GM18499 (cell line): ENCODE data around the gene MAP2.

Source experiments
- ATAC-seq: cut with Tn5 transposase; IDR thresholded peaks from one replicate; pipeline ENCODE4 v1.9.1; 2021; ENCODE audit warnings: moderate number of reproducible peaks; ENCODE audit not compliant: insufficient read depth, unreplicated experiment

MAP2 gene

GRCh38 chr2:209694748-209695147, 270.9 kb downstream of the MAP2 start:
- no peak for ATAC-seq

GRCh38 chr2:209696836-209697711, 273.2 kb downstream of the MAP2 start:
- peak; percentile 47 for ATAC-seq

GRCh38 chr2:209702775-209703174, 278.9 kb downstream of the MAP2 start:
- ATAC-seq = no peak

- ATAC-seq = no peak
Observed at GRCh38 chr2:209713219-209713618, 289.4 kb downstream of the MAP2 start.

GRCh38 chr2:209719034-209719433, 295.2 kb downstream of the MAP2 start:
- ATAC-seq = no peak

GRCh38 chr2:209721497-209721896, 297.6 kb downstream of the MAP2 start:
- no peak for ATAC-seq

GRCh38 chr2:209726311-209726710, 302.5 kb downstream of the MAP2 start:
- no peak for ATAC-seq

- no peak for ATAC-seq
Observed at GRCh38 chr2:209727077-209727476, 303.2 kb downstream of the MAP2 start.

GRCh38 chr2:209734805-209735204, 311.0 kb downstream of the MAP2 start:
- no peak for ATAC-seq

- ATAC-seq = no peak
Observed at GRCh38 chr2:209741953-209742352, 318.1 kb downstream of the MAP2 start.

- ATAC-seq = no peak
Observed at GRCh38 chr2:209753020-209753419, 329.2 kb downstream of the MAP2 start.

GRCh38 chr2:209757163-209757562, 333.3 kb downstream of the MAP2 start:
- no peak for ATAC-seq

GRCh38 chr2:209761566-209761965, 337.7 kb downstream of the MAP2 start:
- ATAC-seq = no peak

- ATAC-seq = no peak
Observed at GRCh38 chr2:209762563-209762962, 338.7 kb downstream of the MAP2 start.

- no peak for ATAC-seq
Observed at GRCh38 chr2:209763106-209763505, 339.3 kb downstream of the MAP2 start.

- ATAC-seq = no peak
Observed at GRCh38 chr2:209766613-209767012, 342.8 kb downstream of the MAP2 start.

- ATAC-seq = no peak
Observed at GRCh38 chr2:209767316-209767715, 343.5 kb downstream of the MAP2 start.

GRCh38 chr2:209768557-209768956, 344.7 kb downstream of the MAP2 start:
- no peak for ATAC-seq

- ATAC-seq = no peak
Observed at GRCh38 chr2:209771474-209772289, 347.8 kb downstream of the MAP2 start, which contains the start of gene UNC80. UNC80 (plus strand) TSS chr2:209771832; CDS start chr2:209772073, 241 bp downstream.

GRCh38 chr2:209772290-209772685, 348.4 kb downstream of the MAP2 start:
- no peak for ATAC-seq

- no peak for ATAC-seq
Observed at GRCh38 chr2:209773377-209773776, 349.5 kb downstream of the MAP2 start.
